ENCODE data around the gene CDCA4. TPM values are rescaled to one million over a fixed set of nuclear protein-coding genes. Genes with fewer than 3 reads are reported as not detected.

CDCA4 gene
- total and polyA plus RNA-seq, 2 donors (not counting 3 experiments of a cell fraction or from before 2014, with no cell fraction given), result 29.9 to 44.5 TPM

DNA sequence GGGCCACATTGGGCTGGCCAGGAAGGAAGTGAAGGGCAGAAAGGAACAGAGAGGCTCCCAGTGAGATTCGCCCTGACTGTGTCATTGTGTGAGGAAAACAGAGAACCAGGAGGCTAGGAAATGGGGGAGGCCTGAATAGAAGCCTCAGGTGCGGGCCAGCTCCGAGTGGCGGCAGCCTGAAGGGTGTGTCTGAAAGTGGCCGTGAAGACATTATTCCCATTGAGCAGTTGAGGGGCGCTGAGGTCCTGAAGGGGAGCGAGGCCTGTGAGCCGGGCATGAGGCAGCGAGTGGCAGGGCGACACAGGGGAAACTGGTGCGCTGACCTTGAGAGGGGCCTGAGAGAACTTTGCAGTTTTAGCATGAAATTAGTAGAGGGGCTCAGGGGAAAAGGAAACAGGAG is 28.4 kb downstream of the CDCA4 start:
- no peaks in the 10 kb centered on the region for H4K20me1 ChIP-seq (replicated peaks; ENCODE audit: control insufficient read depth, extremely low read depth, insufficient read depth, low read length)
- CTCF ChIA-PET, result no interaction called here
- H3K4me3 ChIP-seq (replicated peaks in 1 of 3; ENCODE audit: insufficient read depth in 1 of 3, low read depth in 1 of 3, low read length in 3 of 3), result no peak overlapping the region
- H3K9ac ChIP-seq (replicated peaks; ENCODE audit: extremely low read depth, insufficient read depth, low read length), result no peak overlapping the region
- H3K9me1 ChIP-seq (replicated peaks; ENCODE audit: control insufficient read depth, extremely low read depth, insufficient read depth, low read length), result no peaks in the 10 kb centered on the region
- no peaks in the 10 kb centered on the region for H3K9me3 ChIP-seq (replicated peaks; ENCODE audit: control insufficient read depth, insufficient read depth, low read length)
- H3K79me2 ChIP-seq (ENCODE audit: control insufficient read depth, insufficient read depth, low read length), result no peaks in the 10 kb centered on the region
- no TSS peak for BruUV-seq (replicated peaks)
- DNase-seq (ENCODE audit: low read depth, low spot score), result no peak
- H2AFZ ChIP-seq (ENCODE audit: low read depth, low read length), result no peak overlapping the region
- dilution Hi-C loops (cut with MboI; ENCODE audit: extremely low pct_ligation_motif_present, low sequenced_read_pairs), result no loop called here
- TF ChIP-seq, protein P1, sequence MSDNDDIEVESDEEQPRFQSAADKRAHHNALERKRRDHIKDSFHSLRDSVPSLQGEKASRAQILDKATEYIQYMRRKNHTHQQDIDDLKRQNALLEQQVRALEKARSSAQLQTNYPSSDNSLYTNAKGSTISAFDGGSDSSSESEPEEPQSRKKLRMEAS (IDR thresholded peaks at IDR 0.05; ENCODE audit: insufficient read depth, insufficient read length), result no peak
- TF ChIP-seq EZH2 (IDR thresholded peaks at IDR 0.05; ENCODE audit: borderline replicate concordance, low read depth, low read length, severe bottlenecking) (no peak), JUN (IDR thresholded peaks at IDR 0.05; ENCODE audit: borderline replicate concordance, insufficient read depth, insufficient read length, low read depth) (no peak), MYC (IDR thresholded peaks at IDR 0.05; ENCODE audit: low read depth, low read length) (no peak), POLR2AphosphoS5 (IDR thresholded peaks at IDR 0.05; ENCODE audit: insufficient read depth, low read depth, low read length) (no peak), POLR2A (IDR thresholded peaks at IDR 0.05; ENCODE audit: low read depth, low read length) (no peak), FOS (IDR thresholded peaks at IDR 0.05; ENCODE audit: borderline replicate concordance, insufficient read depth, low read length) (no peak), GATA2 (IDR thresholded peaks at IDR 0.05; ENCODE audit: insufficient read depth, insufficient read length, low read depth, low read length) (no peak)
- TF ChIP-seq, protein P2, sequence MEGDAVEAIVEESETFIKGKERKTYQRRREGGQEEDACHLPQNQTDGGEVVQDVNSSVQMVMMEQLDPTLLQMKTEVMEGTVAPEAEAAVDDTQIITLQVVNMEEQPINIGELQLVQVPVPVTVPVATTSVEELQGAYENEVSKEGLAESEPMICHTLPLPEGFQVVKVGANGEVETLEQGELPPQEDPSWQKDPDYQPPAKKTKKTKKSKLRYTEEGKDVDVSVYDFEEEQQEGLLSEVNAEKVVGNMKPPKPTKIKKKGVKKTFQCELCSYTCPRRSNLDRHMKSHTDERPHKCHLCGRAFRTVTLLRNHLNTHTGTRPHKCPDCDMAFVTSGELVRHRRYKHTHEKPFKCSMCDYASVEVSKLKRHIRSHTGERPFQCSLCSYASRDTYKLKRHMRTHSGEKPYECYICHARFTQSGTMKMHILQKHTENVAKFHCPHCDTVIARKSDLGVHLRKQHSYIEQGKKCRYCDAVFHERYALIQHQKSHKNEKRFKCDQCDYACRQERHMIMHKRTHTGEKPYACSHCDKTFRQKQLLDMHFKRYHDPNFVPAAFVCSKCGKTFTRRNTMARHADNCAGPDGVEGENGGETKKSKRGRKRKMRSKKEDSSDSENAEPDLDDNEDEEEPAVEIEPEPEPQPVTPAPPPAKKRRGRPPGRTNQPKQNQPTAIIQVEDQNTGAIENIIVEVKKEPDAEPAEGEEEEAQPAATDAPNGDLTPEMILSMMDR (IDR thresholded peaks at IDR 0.05; ENCODE audit: extremely low read depth in 1 of 2, insufficient read depth in 1 of 2, low read depth in 1 of 2, low read length in 2 of 2), result no peak
- no peaks in the 10 kb centered on the region for H3K27me3 ChIP-seq (ENCODE audit: control insufficient read depth in 2 of 2, insufficient read depth in 2 of 2, low read length in 2 of 2)
- POLR2A ChIA-PET, result no interaction called here
- no peak for FAIRE-seq
- no peaks in the 10 kb centered on the region for H3K4me1 ChIP-seq (ENCODE audit: control insufficient read depth, extremely low read depth, insufficient read depth, low read length)
- H3K36me3 ChIP-seq (ENCODE audit: control insufficient read depth in 2 of 2, extremely low read depth in 1 of 2, insufficient read depth in 2 of 2, low read length in 2 of 2), result peaks cover 0 to 2% of the 10 kb centered on the region in 2 experiments
- intact Hi-C loops (cut with micrococcal nuclease), result no loop called here
- no peak overlapping the region for H3K27ac ChIP-seq (ENCODE audit: insufficient read depth, low read depth, low read length)
- H3K4me2 ChIP-seq (ENCODE audit: insufficient read depth, low read length), result no peak overlapping the region
